Gastroesophageal sphincter (tissue), 4 donors: ENCODE results near the gene GLI3. TPM values are rescaled to one million over a fixed set of nuclear protein-coding genes. Genes with fewer than 3 reads are reported as not detected.

ENCODE experiments used
- ATAC-seq: fragments of 150-250 bp; one replicate; pipeline ENCODE4 v1.9.1; 2016; ENCODE audit warnings: mild to moderate bottlenecking, moderate library complexity
- H3K27ac ChIP-seq, 4 donors: fragments of 200-600 bp; sonication (generic) in 3 of 4; 1 replicate in 3 of 4; 2 replicates in 1 of 4; pipeline ENCODE4 v1.5.1; 2016 to 2019
- H3K27me3 ChIP-seq: fragments of 200-600 bp; sonication (generic); one replicate; pipeline ENCODE4 v1.5.1; 2019
- H3K36me3 ChIP-seq, 2 donors: fragments of 200-600 bp; sonication (generic); one replicate each; pipeline ENCODE4 v1.5.1; 2019; ENCODE audit warnings: control low read depth in 1 of 2
- H3K4me1 ChIP-seq, 3 donors: fragments of 200-600 bp; sonication (generic); 1 replicate in 2 of 3; 2 replicates in 1 of 3; pipeline ENCODE4 v1.5.1; 2016 to 2019; ENCODE audit warnings: control low read depth in 2 of 3
- H3K4me3 ChIP-seq, 2 donors: fragments of 200-600 bp; sonication (generic); one replicate each; pipeline ENCODE4 v1.5.1; 2019; ENCODE audit warnings: mild to moderate bottlenecking in 1 of 2, moderate library complexity in 1 of 2
- H3K9me3 ChIP-seq, 3 donors: fragments of 200-600 bp; sonication (generic); one replicate each; pipeline ENCODE4 v1.5.1; 2017 to 2019; ENCODE audit warnings: control low read depth in 2 of 3
- EP300 ChIP-seq: sonication (generic); formaldehyde crosslinking; IDR thresholded peaks from one replicate; pipeline ENCODE4 v1.6.1; 2017; ENCODE audit warnings: antibody characterized with exemption, mild to moderate bottlenecking
- POLR2A ChIP-seq, 2 donors: fragments of 450-650 bp; IDR thresholded peaks; one replicate each; pipeline ENCODE4 v1.6.1; 2017; ENCODE audit warnings: antibody characterized with exemption in 2 of 2, mild to moderate bottlenecking in 2 of 2, moderate library complexity in 1 of 2
- POLR2AphosphoS5 ChIP-seq: sonication (generic); formaldehyde crosslinking; IDR thresholded peaks from one replicate; pipeline ENCODE4 v1.6.1; 2017; ENCODE audit warnings: antibody characterized with exemption
- WGBS, 2 donors: methylation state at CpG; one replicate each; pipeline ENCODE4 v1.1.5; 2018; ENCODE audit warnings: low coverage in 1 of 2; 5-methylcytosine and 5-hydroxymethylcytosine counted together
- total RNA-seq, 4 donors: library from RNA; depleted of rRNA; stranded (reverse); fragments of >200 nt; gene quantifications; one replicate each; pipeline ENCODE4 v1.1.0, GENCODE V29; 2016
- TF ChIP-seq, protein P1 (sequence below), 4 experiments: fragments of 200-600 bp in 2 of 4; fragments of 450-650 bp in 2 of 4; sonication (generic) in 1 of 4; IDR thresholded peaks; one replicate each; pipeline ENCODE4 v1.5.1; 2017 to 2019; ENCODE audit warnings: antibody characterized with exemption in 4 of 4, mild to moderate bottlenecking in 2 of 4, moderate library complexity in 2 of 4

The GLI3 gene
- total RNA-seq, 4 donors from 2014 or later = 7.3 to 18.2 (median 12.6) TPM

GRCh38 chr7:42192851-42193461 is 44.1 kb downstream of the GLI3 start:
- Histone ChIP-seq H3K27me3 (no peaks in the 10 kb centered on the region), H3K4me1 (peaks cover 2 to 35% (median 15%) of the 10 kb centered on the region in 3 donors), H3K9me3 (no peaks in the 10 kb centered on the region), H3K27ac (peak overlapping the region in 2 of 4 donors; percentile 6 to 17), H3K4me3 (no peak overlapping the region), H3K36me3 (no peaks in the 10 kb centered on the region)
- WGBS, 2 donors = 12 to 36% methylated on average over 4 to 6 of the region's 7 CpGs
- TF ChIP-seq, protein P1, sequence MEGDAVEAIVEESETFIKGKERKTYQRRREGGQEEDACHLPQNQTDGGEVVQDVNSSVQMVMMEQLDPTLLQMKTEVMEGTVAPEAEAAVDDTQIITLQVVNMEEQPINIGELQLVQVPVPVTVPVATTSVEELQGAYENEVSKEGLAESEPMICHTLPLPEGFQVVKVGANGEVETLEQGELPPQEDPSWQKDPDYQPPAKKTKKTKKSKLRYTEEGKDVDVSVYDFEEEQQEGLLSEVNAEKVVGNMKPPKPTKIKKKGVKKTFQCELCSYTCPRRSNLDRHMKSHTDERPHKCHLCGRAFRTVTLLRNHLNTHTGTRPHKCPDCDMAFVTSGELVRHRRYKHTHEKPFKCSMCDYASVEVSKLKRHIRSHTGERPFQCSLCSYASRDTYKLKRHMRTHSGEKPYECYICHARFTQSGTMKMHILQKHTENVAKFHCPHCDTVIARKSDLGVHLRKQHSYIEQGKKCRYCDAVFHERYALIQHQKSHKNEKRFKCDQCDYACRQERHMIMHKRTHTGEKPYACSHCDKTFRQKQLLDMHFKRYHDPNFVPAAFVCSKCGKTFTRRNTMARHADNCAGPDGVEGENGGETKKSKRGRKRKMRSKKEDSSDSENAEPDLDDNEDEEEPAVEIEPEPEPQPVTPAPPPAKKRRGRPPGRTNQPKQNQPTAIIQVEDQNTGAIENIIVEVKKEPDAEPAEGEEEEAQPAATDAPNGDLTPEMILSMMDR (IDR thresholded peaks at IDR 0.05) = no peak
- no peak for TF ChIP-seq EP300
- TF ChIP-seq POLR2AphosphoS5 = no peak
- TF ChIP-seq POLR2A (IDR thresholded peaks at IDR 0.05) = no peak
- no peak for ATAC-seq

GRCh38 chr7:42192066-42192465 is 44.9 kb downstream of the GLI3 start:
- H3K27me3 ChIP-seq = no peaks in the 10 kb centered on the region
- no peaks in the 10 kb centered on the region for H3K9me3 ChIP-seq
- H3K4me1 ChIP-seq = peaks cover 2 to 35% (median 15%) of the 10 kb centered on the region in 3 donors
- no peak for ATAC-seq
- WGBS, 2 donors = 88 to 96% methylated on average over 3 of the region's 3 CpGs
- TF ChIP-seq, protein P1 (IDR thresholded peaks at IDR 0.05) = no peak
- TF ChIP-seq EP300 = no peak
- no peak for TF ChIP-seq POLR2AphosphoS5
- TF ChIP-seq POLR2A (IDR thresholded peaks at IDR 0.05) = no peak
- no peak overlapping the region for H3K4me3 ChIP-seq
- no peaks in the 10 kb centered on the region for H3K36me3 ChIP-seq
- H3K27ac ChIP-seq = no peak overlapping the region

GRCh38 chr7:42189535-42189934 is 47.5 kb downstream of the GLI3 start:
- no peaks in the 10 kb centered on the region for H3K9me3 ChIP-seq
- peak; percentile 37 for ATAC-seq
- H3K4me1 ChIP-seq = peaks cover 2 to 25% (median 12%) of the 10 kb centered on the region in 3 donors
- no peak overlapping the region for H3K27ac ChIP-seq
- H3K27me3 ChIP-seq = no peaks in the 10 kb centered on the region
- H3K4me3 ChIP-seq = no peak overlapping the region
- TF ChIP-seq POLR2A (IDR thresholded peaks at IDR 0.05) = no peak
- no peak for TF ChIP-seq EP300
- no peak for TF ChIP-seq POLR2AphosphoS5
- TF ChIP-seq, protein P1 (IDR thresholded peaks at IDR 0.05) = no peak
- H3K36me3 ChIP-seq = no peaks in the 10 kb centered on the region
- WGBS, 2 donors = 68% methylated on average over 1 of the region's 1 CpG; no CpG with 5 or more reads in 1 of the 2 donors

DNA sequence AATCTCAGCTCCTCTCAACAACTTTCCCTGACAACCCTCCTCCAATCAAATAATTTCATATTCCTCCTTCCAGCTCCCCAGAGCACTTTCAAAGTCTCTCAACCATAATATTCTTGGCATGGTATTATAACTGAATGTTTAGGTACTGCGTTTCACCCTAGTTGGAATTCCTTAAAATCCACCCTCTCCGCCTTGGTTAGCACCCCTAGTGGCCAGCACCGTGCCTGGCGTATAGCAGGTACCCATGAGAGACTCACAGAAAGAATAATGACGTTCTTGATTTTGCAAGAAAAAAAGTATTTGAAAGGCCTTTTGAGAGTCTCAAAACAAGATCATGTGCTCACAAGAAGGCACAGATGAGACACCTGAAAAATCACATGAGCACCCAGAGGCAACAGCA is 50.9 kb downstream of the GLI3 start:
- Histone ChIP-seq H3K27me3 (no peaks in the 10 kb centered on the region), H3K4me1 (peaks cover 0 to 1% (median 0%) of the 10 kb centered on the region in 3 donors), H3K4me3 (no peak overlapping the region), H3K27ac (no peak overlapping the region), H3K36me3 (no peaks in the 10 kb centered on the region), H3K9me3 (no peaks in the 10 kb centered on the region)
- WGBS, 2 donors = 77 to 78% methylated on average over 4 of the region's 5 CpGs
- ATAC-seq = no peak
- TF ChIP-seq, protein P1 (IDR thresholded peaks at IDR 0.05) = peak in 1 of 4 experiments; percentile 14
- TF ChIP-seq EP300 = no peak

DNA sequence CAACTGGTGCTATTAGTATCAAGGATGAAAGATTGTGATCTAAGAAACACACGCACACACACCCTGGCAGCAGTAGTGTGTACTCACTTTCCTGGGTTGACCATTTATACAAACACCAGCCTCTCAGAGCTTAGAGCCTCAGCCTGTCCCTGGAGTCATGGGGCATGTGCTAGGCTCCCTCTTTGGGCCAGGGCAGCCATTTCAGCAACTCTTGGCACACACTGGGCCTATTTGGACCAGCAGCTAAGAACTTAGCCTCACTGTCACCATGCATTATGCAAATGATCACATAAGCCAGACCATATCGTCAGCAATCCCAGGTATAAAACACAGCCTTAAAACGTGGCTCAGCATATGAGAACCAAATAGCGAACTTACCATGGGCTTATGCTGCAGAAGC is 51.3 kb downstream of the GLI3 start:
- H3K9me3 ChIP-seq = no peaks in the 10 kb centered on the region
- WGBS, 2 donors = 86 to 89% methylated on average over 4 of the region's 4 CpGs
- no peak for ATAC-seq
- H3K4me3 ChIP-seq = no peak overlapping the region
- peaks cover 0 to 5% (median 0%) of the 10 kb centered on the region in 3 donors for H3K4me1 ChIP-seq
- no peaks in the 10 kb centered on the region for H3K36me3 ChIP-seq
- TF ChIP-seq POLR2A (IDR thresholded peaks at IDR 0.05) = no peak
- TF ChIP-seq, protein P1 (IDR thresholded peaks at IDR 0.05) = no peak
- H3K27me3 ChIP-seq = no peaks in the 10 kb centered on the region
- H3K27ac ChIP-seq = no peak overlapping the region
